Ovary (tissue), 9 donors: ENCODE data around the gene S100B. TPM values are rescaled to one million over a fixed set of nuclear protein-coding genes. Genes with fewer than 3 reads are reported as not detected.

Experiments
- DNase-seq, 5 donors: peaks; one replicate each; pipeline ENCODE4 v3.0.0-alpha.2; 2019 to 2020
- H3K27ac ChIP-seq, 2 donors: fragments of 200-600 bp; one replicate each; pipeline versions ENCODE4 v1.5.1 to v1.8.0; 2019 to 2022
- H3K27me3 ChIP-seq: fragments of 200-600 bp; one replicate; pipeline ENCODE4 v1.8.0; 2022
- H3K36me3 ChIP-seq: fragments of 200-600 bp; sonication (generic); one replicate; pipeline ENCODE4 v1.5.1; 2019
- H3K4me1 ChIP-seq: one replicate; pipeline ENCODE4 v1.8.1; 2013; ENCODE audit warnings: mild to moderate bottlenecking, moderate library complexity; ENCODE audit not compliant: insufficient read depth
- H3K4me3 ChIP-seq: fragments of 200-600 bp; sonication (generic); one replicate; pipeline ENCODE4 v1.5.1; 2017
- H3K9me3 ChIP-seq, 2 donors: fragments of 200-600 bp in 1 of 2; sonication (generic) in 1 of 2; one replicate each; pipeline versions ENCODE4 v1.5.1 to v1.8.1; 2013 to 2019; ENCODE audit warnings: mild to moderate bottlenecking in 1 of 2, moderate library complexity in 1 of 2
- CTCF ChIP-seq, 3 donors: fragments of 450-650 bp in 2 of 3; fragments of 200-600 bp in 1 of 3; IDR thresholded peaks; one replicate each; pipeline versions ENCODE4 v1.5.1 to v1.8.0; 2016 to 2022; ENCODE audit warnings: antibody characterized with exemption in 3 of 3, mild to moderate bottlenecking in 1 of 3
- EP300 ChIP-seq: sonication (generic); formaldehyde crosslinking; IDR thresholded peaks from one replicate; pipeline ENCODE4 v1.6.1; 2017; ENCODE audit warnings: antibody characterized with exemption
- POLR2A ChIP-seq: fragments of 450-650 bp; IDR thresholded peaks from one replicate; pipeline ENCODE4 v1.6.1; 2017; ENCODE audit warnings: antibody characterized with exemption, mild to moderate bottlenecking, moderate library complexity
- WGBS, 3 donors: extraction: QIAGEN DNeasy Blood & Tissue Kit in 1 of 3; methylation state at CpG; one replicate each; pipeline versions ENCODE4 v1.1.5 to v1.1.7; 2013 to 2017; 5-methylcytosine and 5-hydroxymethylcytosine counted together
- intact Hi-C, 4 donors: fragments of 100-400 bp; cut with DNase I; formaldehyde crosslinking; loops; one replicate each; pipeline versions ENCODE4 v1.11.0 to v1.15.1; 2022 to 2023
- polyA plus RNA-seq, 2 donors: library from polyadenylated mRNA; stranded (reverse); fragments of 200-250 nt in 1 of 2; fragments of 350-450 nt in 1 of 2; fragmentation: Illumina TruSeq in 1 of 2; extraction: RNeasy Lipid Tissue Mini Kit (QIAGEN cat#74804) in 1 of 2; gene quantifications; one replicate each; pipeline ENCODE4 v1.2.3, GENCODE V29; 2013 to 2014
- total RNA-seq, 7 donors: library from RNA; depleted of rRNA in 2 of 7; stranded (reverse); fragments of >200 nt in 2 of 7; fragmentation: NEBNext Ultra II Directional in 3 of 7; extraction: Animal tissue kit (Norgen Biotek cat#: 25700) in 3 of 7; gene quantifications; one replicate each; pipeline versions ENCODE4 v1.1.0 to v1.2.4, GENCODE V29; 2016 to 2023
- donor health status: DM: no; HTN: no; CAD: no; lungs with moderate emphysema.
- donor health status: DM: no; HTN: no; CAD: no.
- donor health status: Bipolar disorder and iron deficiency.
- donor health status: DM: yes; HTN: yes; CAD: no.
- donor health status: DM: no; HTN: no; CAD: no.
- donor health status: DM: yes; HTN: yes; CAD: no.

Gene S100B
- total and polyA plus RNA-seq, 9 donors, result 0.53 to 16.8 (median 2.9) TPM

GRCh38 chr21:46641656-46642055, 36.8 kb upstream of the S100B start:
- intact Hi-C loops, result no loop called here
- Histone ChIP-seq H3K27me3 (no peaks in the 10 kb centered on the region), H3K4me1 (peaks cover 4% of the 10 kb centered on the region), H3K36me3 (no peaks in the 10 kb centered on the region), H3K27ac (no peak overlapping the region), H3K4me3 (no peak overlapping the region), H3K9me3 (no peaks in the 10 kb centered on the region)
- TF ChIP-seq POLR2A (no peak), CTCF (IDR thresholded peaks at IDR 0.05) (no peak), EP300 (no peak)
- WGBS, 3 donors, result 79 to 81% (median 79%) methylated on average over 8 of the region's 8 CpGs
- DNase-seq, result no peak

GRCh38 chr21:46639489-46640386, 34.9 kb upstream of the S100B start:
- Histone ChIP-seq H3K4me3 (no peak overlapping the region), H3K27me3 (no peaks in the 10 kb centered on the region), H3K27ac (no peak overlapping the region), H3K36me3 (no peaks in the 10 kb centered on the region), H3K4me1 (peaks cover 4% of the 10 kb centered on the region), H3K9me3 (no peaks in the 10 kb centered on the region)
- WGBS, 3 donors, result 71 to 75% (median 74%) methylated on average over 8 of the region's 8 CpGs
- intact Hi-C loops, result no loop called here
- DNase-seq, result no peak
- TF ChIP-seq CTCF (IDR thresholded peaks at IDR 0.05) (peak in 2 of 3 donors; percentile 37 to 48), POLR2A (no peak), EP300 (no peak)

- no peaks in the 10 kb centered on the region for H3K36me3 ChIP-seq
- intact Hi-C loops, result no loop called here
- H3K27ac ChIP-seq, result no peak overlapping the region
- no peaks in the 10 kb centered on the region for H3K27me3 ChIP-seq
- 38 to 49% (median 45%) methylated on average over 3 of the region's 3 CpGs for WGBS, 3 donors
- H3K4me1 ChIP-seq, result peaks cover 4% of the 10 kb centered on the region
- TF ChIP-seq CTCF (IDR thresholded peaks at IDR 0.05), result no peak
- TF ChIP-seq EP300, result no peak
- TF ChIP-seq POLR2A, result no peak
- no peaks in the 10 kb centered on the region for H3K9me3 ChIP-seq
- no peak overlapping the region for H3K4me3 ChIP-seq
- DNase-seq, result no peak
Observed at GRCh38 chr21:46637952-46638746, 33.3 kb upstream of the S100B start.

GRCh38 chr21:46636550-46637285, 31.8 kb upstream of the S100B start:
- no peak overlapping the region for H3K4me3 ChIP-seq
- intact Hi-C loops, result no loop called here
- H3K27ac ChIP-seq, result no peak overlapping the region

More at GRCh38 chr21:46636550-46637285, 31.8 kb upstream of the S100B start:
- Histone ChIP-seq H3K9me3 (no peaks in the 10 kb centered on the region), H3K4me1 (peaks cover 4% of the 10 kb centered on the region), H3K36me3 (no peaks in the 10 kb centered on the region), H3K27me3 (no peaks in the 10 kb centered on the region)
- WGBS, 3 donors, result 60 to 67% (median 63%) methylated on average over 7 of the region's 7 CpGs
- DNase-seq, result no peak
- no peak for TF ChIP-seq EP300
- no peak for TF ChIP-seq CTCF (IDR thresholded peaks at IDR 0.05)
- no peak for TF ChIP-seq POLR2A
